ENCODE measurements around the gene HM13. TPM values are rescaled to one million over a fixed set of nuclear protein-coding genes. Genes with fewer than 3 reads are reported as not detected.

Gene HM13
- total RNA-seq, 1 experiment from 2014 or later = 272 TPM

- POLR2A ChIA-PET (ENCODE audit: unreplicated experiment) = interaction anchor here (0.5 to 2.6 kb wide), 12 partner anchors 8 to 252 kb away, joined by 3 to 81 read pairs (median 11); no protein-coding TSS in a partner anchor
- TF ChIP-seq EZH2 (IDR thresholded peaks at IDR 0.05; ENCODE audit: low read depth) = no peak
- TF ChIP-seq, protein P1, sequence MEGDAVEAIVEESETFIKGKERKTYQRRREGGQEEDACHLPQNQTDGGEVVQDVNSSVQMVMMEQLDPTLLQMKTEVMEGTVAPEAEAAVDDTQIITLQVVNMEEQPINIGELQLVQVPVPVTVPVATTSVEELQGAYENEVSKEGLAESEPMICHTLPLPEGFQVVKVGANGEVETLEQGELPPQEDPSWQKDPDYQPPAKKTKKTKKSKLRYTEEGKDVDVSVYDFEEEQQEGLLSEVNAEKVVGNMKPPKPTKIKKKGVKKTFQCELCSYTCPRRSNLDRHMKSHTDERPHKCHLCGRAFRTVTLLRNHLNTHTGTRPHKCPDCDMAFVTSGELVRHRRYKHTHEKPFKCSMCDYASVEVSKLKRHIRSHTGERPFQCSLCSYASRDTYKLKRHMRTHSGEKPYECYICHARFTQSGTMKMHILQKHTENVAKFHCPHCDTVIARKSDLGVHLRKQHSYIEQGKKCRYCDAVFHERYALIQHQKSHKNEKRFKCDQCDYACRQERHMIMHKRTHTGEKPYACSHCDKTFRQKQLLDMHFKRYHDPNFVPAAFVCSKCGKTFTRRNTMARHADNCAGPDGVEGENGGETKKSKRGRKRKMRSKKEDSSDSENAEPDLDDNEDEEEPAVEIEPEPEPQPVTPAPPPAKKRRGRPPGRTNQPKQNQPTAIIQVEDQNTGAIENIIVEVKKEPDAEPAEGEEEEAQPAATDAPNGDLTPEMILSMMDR (conservative IDR thresholded peaks at IDR 0.05) = no peak
Observed at GRCh38 chr20:31603822-31604566, 89.8 kb downstream of the HM13 start.

GRCh38 chr20:31604567-31605030 is 90.4 kb downstream of the HM13 start:
- Histone ChIP-seq H3K9me3 (ENCODE audit: insufficient read depth, low read depth) (no peaks in the 10 kb centered on the region), H3K4me1 (replicated peaks; ENCODE audit: insufficient read depth) (peaks cover 47% of the 10 kb centered on the region), H3K79me2 (ENCODE audit: low read depth) (peaks cover 37% of the 10 kb centered on the region), H3F3A (ENCODE audit: insufficient read depth, low read depth) (peaks cover 69% of the 10 kb centered on the region), H3K4me3 (peak overlapping the region; percentile 97), H3K27me3 (ENCODE audit: insufficient read depth, low read depth) (no peaks in the 10 kb centered on the region), H4K20me1 (ENCODE audit: insufficient read depth) (peaks cover 5% of the 10 kb centered on the region; the same call in 1 of the 2 replicates), H3K9me2 (ENCODE audit: insufficient read depth) (no peaks in the 10 kb centered on the region), H3K36me3 (ENCODE audit: low read depth) (peaks cover 8% of the 10 kb centered on the region; the same call in 1 of the 2 replicates), H3K27ac (peak overlapping the region; percentile 96), H3K4me2 (peak overlapping the region; percentile 90), H2AFZ (no peak overlapping the region)
- BruUV-seq (replicated peaks) = TSS peak; percentile 87
- TF ChIP-seq, protein P1 (conservative IDR thresholded peaks at IDR 0.05) = no peak
- TF ChIP-seq EZH2 (IDR thresholded peaks at IDR 0.05; ENCODE audit: low read depth) = no peak
- ChIA-PET CTCF (interaction anchor here (0.9 to 1.9 kb wide), 5 partner anchors 8 to 44 kb away, joined by 3 to 6 read pairs (median 4); no protein-coding TSS in a partner anchor), POLR2A (ENCODE audit: unreplicated experiment) (interaction anchor here (0.5 to 2.6 kb wide), 15 partner anchors 9 to 252 kb away, joined by 3 to 81 read pairs (median 6); no protein-coding TSS in a partner anchor)
- intact Hi-C loops (cut with micrococcal nuclease; ENCODE audit: unreplicated experiment) = loop anchor here (1.0 kb wide), 2 partner anchors 11 to 31 kb away; no protein-coding TSS in a partner anchor
- DNase-seq = no peak

More at GRCh38 chr20:31603822-31604566, 89.8 kb downstream of the HM13 start:
- peaks cover 8% of the 10 kb centered on the region; the same call in 1 of the 2 replicates for H3K36me3 ChIP-seq (ENCODE audit: low read depth)
- H2AFZ ChIP-seq = no peak overlapping the region
- no peaks in the 10 kb centered on the region for H3K27me3 ChIP-seq (ENCODE audit: insufficient read depth, low read depth)
- peaks cover 5% of the 10 kb centered on the region; the same call in 1 of the 2 replicates for H4K20me1 ChIP-seq (ENCODE audit: insufficient read depth)
- H3K4me2 ChIP-seq = peak overlapping the region; percentile 90
- H3K9me3 ChIP-seq (ENCODE audit: insufficient read depth, low read depth) = no peaks in the 10 kb centered on the region
- peak; percentile 92 to 99 for DNase-seq
- intact Hi-C loops (cut with micrococcal nuclease; ENCODE audit: unreplicated experiment) = loop anchor here (1.0 kb wide), 2 partner anchors 11 to 31 kb away; no protein-coding TSS in a partner anchor
- peak overlapping the region; percentile 97; the same call in 1 of the 2 replicates for H3K4me3 ChIP-seq
- no TSS peak for BruUV-seq (replicated peaks)
- H3K4me1 ChIP-seq (replicated peaks; ENCODE audit: insufficient read depth) = peaks cover 41% of the 10 kb centered on the region
- peaks cover 37% of the 10 kb centered on the region for H3K79me2 ChIP-seq (ENCODE audit: low read depth)
- no peaks in the 10 kb centered on the region for H3K9me2 ChIP-seq (ENCODE audit: insufficient read depth)
- H3K27ac ChIP-seq = peak overlapping the region; percentile 96
- H3F3A ChIP-seq (ENCODE audit: insufficient read depth, low read depth) = peaks cover 63% of the 10 kb centered on the region
- CTCF ChIA-PET = interaction anchor here (0.9 to 1.9 kb wide), 5 partner anchors 9 to 43 kb away, joined by 3 to 6 read pairs (median 4); no protein-coding TSS in a partner anchor

Data from PC-9 (cell line).